OCI-LY7 (cell line): ENCODE results near the gene EIPR1. TPM values are rescaled to one million over a fixed set of nuclear protein-coding genes. Genes with fewer than 3 reads are reported as not detected.

Source experiments
- BruUV-seq: library from RNA; stranded (reverse); fragments of 400-500 nt; replicated peaks from 2 replicates; lab custom pipeline; 2021; lab: Mats Ljungman, UMichigan
- CTCF ChIA-PET: fragments of 300-600 bp; sonication (Branson Sonifier 250); formaldehyde crosslinking; loops from one replicate; lab custom pipeline; 2022; ENCODE audit warnings: antibody characterized with exemption; ENCODE audit not compliant: unreplicated experiment; lab: Charles Lee
- POLR2A ChIA-PET: fragments of 300-600 bp; sonication (Branson Sonifier 250); formaldehyde crosslinking; loops from one replicate; lab custom pipeline; 2022; ENCODE audit warnings: antibody characterized with exemption; lab: Charles Lee
- DNase-seq: peaks from one replicate; pipeline ENCODE4 v3.0.0-alpha.2; 2015; ENCODE audit warnings: low spot score
- H2AFZ ChIP-seq: fragments of 200-600 bp; sonication (generic), shearing (Covaris generic); 2 replicates; pipeline ENCODE4 v1.6.1; 2014; ENCODE audit warnings: mild to moderate bottlenecking, antibody characterized with exemption, low read length, moderate library complexity
- H3K27ac ChIP-seq: fragments of 200-600 bp; sonication (generic); 2 replicates; pipeline ENCODE4 v1.5.1; 2014; ENCODE audit warnings: mixed run types, low read depth, mild to moderate bottlenecking, moderate library complexity, low read length, inconsistent platforms; ENCODE audit not compliant: poor library complexity, severe bottlenecking
- H3K36me3 ChIP-seq: fragments of 200-600 bp; sonication (generic); 2 replicates; pipeline ENCODE4 v1.6.1; 2014; ENCODE audit warnings: mild to moderate bottlenecking, antibody characterized with exemption, low read length, moderate library complexity, mixed read lengths; ENCODE audit not compliant: insufficient read depth
- H3K4me1 ChIP-seq: fragments of 200-600 bp; sonication (generic); 2 replicates; pipeline ENCODE4 v1.5.1; 2014; ENCODE audit warnings: mild to moderate bottlenecking, low read length; ENCODE audit not compliant: insufficient read depth, poor library complexity, severe bottlenecking
- H3K4me2 ChIP-seq: fragments of 200-600 bp; sonication (generic); 2 replicates; pipeline ENCODE4 v1.6.1; 2014; ENCODE audit warnings: mild to moderate bottlenecking, low read length
- H3K4me3 ChIP-seq: fragments of 200-600 bp; sonication (generic); 2 replicates; pipeline ENCODE4 v1.5.1; 2014; ENCODE audit warnings: mild to moderate bottlenecking, low read depth, low read length; ENCODE audit not compliant: poor library complexity, severe bottlenecking
- H3K79me2 ChIP-seq: fragments of 200-600 bp; sonication (generic); 2 replicates; pipeline ENCODE4 v1.6.1; 2016; ENCODE audit warnings: low read depth, mild to moderate bottlenecking, low read length, moderate library complexity, mixed read lengths; ENCODE audit not compliant: insufficient read depth
- H3K9me2 ChIP-seq: fragments of 200-600 bp; sonication (generic); 2 replicates; pipeline ENCODE4 v1.6.1; 2016; ENCODE audit warnings: mild to moderate bottlenecking, low read length, mixed read lengths; ENCODE audit not compliant: insufficient read depth
- H3K9me3 ChIP-seq: fragments of 200-600 bp; sonication (generic); 2 replicates; pipeline ENCODE4 v1.6.1; 2014; ENCODE audit warnings: mild to moderate bottlenecking, mixed run types, low read length, mixed read lengths
- H4K20me1 ChIP-seq: fragments of 200-600 bp; sonication (generic); 2 replicates; pipeline ENCODE4 v1.6.1; 2014; ENCODE audit warnings: mild to moderate bottlenecking, antibody characterized with exemption, low read length, moderate library complexity, mixed read lengths; ENCODE audit not compliant: insufficient read depth
- EZH2phosphoT487 ChIP-seq: fragments of 200-600 bp; sonication (generic); IDR thresholded peaks from 2 replicates; pipeline ENCODE4 v1.6.1; 2018; ENCODE audit warnings: low read depth, borderline replicate concordance, mild to moderate bottlenecking, mixed run types, antibody characterized with exemption, low read length, moderate library complexity, mixed read lengths
- intact Hi-C: fragments of 100-400 bp; cut with micrococcal nuclease; formaldehyde crosslinking; loops from one replicate; pipeline ENCODE4 v1.10.0; 2022; ENCODE audit not compliant: unreplicated experiment
- total RNA-seq, 2 experiments: library from RNA; depleted of rRNA in 1 of 2; stranded (reverse); fragments of >200 nt in 1 of 2; shearing (Covaris generic) in 1 of 2; gene quantifications; 2 replicates each; pipeline ENCODE4 v1.2.3, GENCODE V29; 2014 to 2022
- TF ChIP-seq, protein P1 (sequence below): fragments of 200-600 bp; sonication (generic); conservative IDR thresholded peaks from 2 replicates; pipeline ENCODE4 v1.5.1; 2014; ENCODE audit warnings: mild to moderate bottlenecking, antibody characterized with exemption, low read length, moderate library complexity, mixed read lengths

The EIPR1 gene
- total RNA-seq, 2 experiments from 2014 or later, result 60.5 to 61.7 TPM

DNA sequence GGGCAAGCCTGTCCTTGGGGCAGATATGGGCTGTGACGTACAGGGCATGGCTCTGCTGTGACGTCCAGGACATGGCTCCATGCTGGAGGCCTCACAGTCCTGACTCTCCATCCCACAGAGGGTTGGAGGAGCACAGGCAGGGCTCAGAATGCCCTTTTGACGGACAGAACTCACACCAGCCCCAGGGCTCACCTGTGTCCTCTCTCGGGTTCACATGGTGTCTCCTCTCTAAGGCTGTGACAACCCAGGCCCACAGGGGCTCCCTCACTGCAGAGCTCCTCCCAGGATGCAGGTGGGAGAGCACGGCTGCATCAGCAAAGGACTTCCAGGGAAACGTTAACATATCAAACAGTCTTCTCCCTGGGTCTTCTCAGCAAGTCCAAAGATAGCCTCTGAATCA, 133.8 kb downstream of the EIPR1 start:
- 0 out of 2 replicates have a peak, but pooled peaks cover 1% of the 10 kb centered on the region for H3K9me3 ChIP-seq
- H3K4me2 ChIP-seq, result no peak overlapping the region
- H3K36me3 ChIP-seq, result peaks cover 9% of the 10 kb centered on the region; the same call in 1 of the 2 replicates
- peaks cover 12% of the 10 kb centered on the region for H3K4me1 ChIP-seq
- H3K9me2 ChIP-seq, result no peaks in the 10 kb centered on the region
- no peaks in the 10 kb centered on the region for H4K20me1 ChIP-seq
- CTCF ChIA-PET, result no interaction called here
- no peak overlapping the region for H3K27ac ChIP-seq
- no peak for DNase-seq
- intact Hi-C loops, result no loop called here
- no TSS peak for BruUV-seq
- POLR2A ChIA-PET, result interaction anchor here (0.6 kb wide), 1 partner anchor 82 kb away, joined by 3 read pairs; no protein-coding TSS in a partner anchor
- no peak for TF ChIP-seq EZH2phosphoT487
- TF ChIP-seq, protein P1, sequence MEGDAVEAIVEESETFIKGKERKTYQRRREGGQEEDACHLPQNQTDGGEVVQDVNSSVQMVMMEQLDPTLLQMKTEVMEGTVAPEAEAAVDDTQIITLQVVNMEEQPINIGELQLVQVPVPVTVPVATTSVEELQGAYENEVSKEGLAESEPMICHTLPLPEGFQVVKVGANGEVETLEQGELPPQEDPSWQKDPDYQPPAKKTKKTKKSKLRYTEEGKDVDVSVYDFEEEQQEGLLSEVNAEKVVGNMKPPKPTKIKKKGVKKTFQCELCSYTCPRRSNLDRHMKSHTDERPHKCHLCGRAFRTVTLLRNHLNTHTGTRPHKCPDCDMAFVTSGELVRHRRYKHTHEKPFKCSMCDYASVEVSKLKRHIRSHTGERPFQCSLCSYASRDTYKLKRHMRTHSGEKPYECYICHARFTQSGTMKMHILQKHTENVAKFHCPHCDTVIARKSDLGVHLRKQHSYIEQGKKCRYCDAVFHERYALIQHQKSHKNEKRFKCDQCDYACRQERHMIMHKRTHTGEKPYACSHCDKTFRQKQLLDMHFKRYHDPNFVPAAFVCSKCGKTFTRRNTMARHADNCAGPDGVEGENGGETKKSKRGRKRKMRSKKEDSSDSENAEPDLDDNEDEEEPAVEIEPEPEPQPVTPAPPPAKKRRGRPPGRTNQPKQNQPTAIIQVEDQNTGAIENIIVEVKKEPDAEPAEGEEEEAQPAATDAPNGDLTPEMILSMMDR, result no peak
- H3K79me2 ChIP-seq, result no peaks in the 10 kb centered on the region
- H2AFZ ChIP-seq, result no peak overlapping the region
- H3K4me3 ChIP-seq, result no peak overlapping the region

DNA sequence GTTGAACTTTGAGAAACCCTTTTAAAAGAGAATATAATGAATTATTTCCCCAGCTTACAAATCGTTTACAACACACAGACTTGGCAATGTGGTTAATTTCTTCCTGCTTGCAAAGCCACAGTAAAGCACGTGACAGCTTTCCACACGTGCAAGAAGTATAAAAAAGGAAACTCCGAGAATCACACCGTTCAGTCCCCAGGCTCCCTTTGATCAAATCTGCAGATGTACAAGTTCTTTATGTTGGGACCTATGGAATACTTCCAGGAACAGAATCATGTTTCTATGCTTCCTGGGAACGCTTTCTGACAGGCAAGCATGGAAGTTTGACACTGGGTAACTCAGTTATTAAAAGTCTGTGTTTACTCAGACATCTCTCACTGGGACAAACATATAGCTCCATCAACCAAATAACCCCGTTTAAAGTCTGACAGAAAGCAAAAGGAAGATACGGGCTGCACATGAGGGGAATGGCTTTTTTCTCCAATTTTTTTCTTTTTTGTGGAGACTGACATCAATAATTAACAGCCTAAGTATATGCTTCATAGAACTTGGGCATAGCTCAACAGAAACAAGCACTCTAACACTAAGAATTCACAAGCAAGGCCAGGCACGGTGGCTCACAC, 134.8 kb downstream of the EIPR1 start:
- Histone ChIP-seq H3K9me3 (no peaks in the 10 kb centered on the region), H2AFZ (no peak overlapping the region), H3K27ac (no peak overlapping the region), H3K4me3 (no peak overlapping the region), H3K79me2 (no peaks in the 10 kb centered on the region), H3K36me3 (0 out of 2 replicates have a peak, but pooled peaks cover 7% of the 10 kb centered on the region), H4K20me1 (no peaks in the 10 kb centered on the region), H3K4me2 (no peak overlapping the region), H3K4me1 (peaks cover 12% of the 10 kb centered on the region), H3K9me2 (no peaks in the 10 kb centered on the region)
- TF ChIP-seq EZH2phosphoT487, result no peak
- TF ChIP-seq, protein P1, result no peak
- intact Hi-C loops, result no loop called here
- no TSS peak for BruUV-seq
- CTCF ChIA-PET, result no interaction called here
- POLR2A ChIA-PET, result interaction anchor here (0.7 to 1.2 kb wide), 2 partner anchors 9 to 23 kb away, joined by 3 read pairs; no protein-coding TSS in a partner anchor
- no peak for DNase-seq
